Lung (tissue), 12 donors: ENCODE results near the gene PHIP. TPM values are rescaled to one million over a fixed set of nuclear protein-coding genes. Genes with fewer than 3 reads are reported as not detected.

Source experiments
- ATAC-seq: fragments of 200-7000 bp; cut with Tn5 transposase; one replicate; pipeline ENCODE4 v1.9.1; 2020; ENCODE audit warnings: moderate number of reproducible peaks; ENCODE audit not compliant: insufficient read depth, low FRiP score
- DNase-seq, 3 donors: peaks; one replicate each; pipeline ENCODE4 v3.0.0-alpha.2; 2013 to 2017
- H3K27ac ChIP-seq, 2 donors: one replicate each; pipeline ENCODE4 v1.5.1; 2013; ENCODE audit warnings: mild to moderate bottlenecking in 2 of 2, moderate library complexity in 2 of 2, control low read depth in 1 of 2, inconsistent platforms in 1 of 2, low read depth in 1 of 2, low read length in 1 of 2
- H3K27me3 ChIP-seq, 3 donors: one replicate each; pipeline ENCODE4 v1.5.1; 2013; ENCODE audit warnings: low read length in 2 of 3; ENCODE audit not compliant: control insufficient read depth in 3 of 3, insufficient read depth in 3 of 3
- H3K36me3 ChIP-seq, 4 donors: one replicate each; pipeline ENCODE4 v1.5.1; 2013; ENCODE audit warnings: low read length in 4 of 4, mild to moderate bottlenecking in 1 of 4, moderate library complexity in 1 of 4; ENCODE audit not compliant: control insufficient read depth in 4 of 4, insufficient read depth in 4 of 4
- H3K4me1 ChIP-seq, 5 donors: one replicate each; pipeline ENCODE4 v1.5.1; 2013; ENCODE audit warnings: low read length in 5 of 5, mild to moderate bottlenecking in 2 of 5, moderate library complexity in 1 of 5; ENCODE audit not compliant: control insufficient read depth in 5 of 5, insufficient read depth in 5 of 5
- H3K4me3 ChIP-seq: one replicate; pipeline ENCODE4 v1.5.1; 2013; ENCODE audit warnings: mild to moderate bottlenecking, control low read depth, moderate library complexity
- H3K9ac ChIP-seq, 2 donors: one replicate each; pipeline ENCODE4 v1.5.1; 2013; ENCODE audit warnings: low read length in 2 of 2, control low read depth in 1 of 2; ENCODE audit not compliant: insufficient read depth in 1 of 2
- H3K9me3 ChIP-seq, 4 donors: one replicate each; pipeline ENCODE4 v1.5.1; 2013; ENCODE audit warnings: low read length in 3 of 4, mild to moderate bottlenecking in 1 of 4, moderate library complexity in 1 of 4; ENCODE audit not compliant: control insufficient read depth in 4 of 4, insufficient read depth in 3 of 4
- CTCF ChIP-seq: IDR thresholded peaks from 2 replicates; pipeline ENCODE4 v1.5.1; 2012; ENCODE audit warnings: mild to moderate bottlenecking; ENCODE audit errors: control extremely low read depth, extremely low read depth
- WGBS, 2 donors: extraction: QIAGEN DNeasy Blood & Tissue Kit; methylation state at CpG; one replicate each; pipeline ENCODE4 v1.1.7; 2013; 5-methylcytosine and 5-hydroxymethylcytosine counted together
- polyA plus RNA-seq, 2 donors: library from polyadenylated mRNA; stranded (reverse); fragments of 200-250 nt; gene quantifications; one replicate each; pipeline ENCODE4 v1.2.1, GENCODE V29; 2013
- total RNA-seq, 2 donors: library from RNA; depleted of rRNA in 1 of 2; stranded (reverse); fragments of >200 nt in 1 of 2; gene quantifications; one replicate each; pipeline ENCODE4 v1.2.1, GENCODE V29; 2014 to 2021
- donor health status: control.
- donor health status: control.
- donor health status: Bipolar disorder and iron deficiency.
- donor health status: healthy.
- donor health status: DM: yes; HTN: yes; CAD: no.

The PHIP gene
- total and polyA plus RNA-seq, 4 donors, result 7.0 to 125 (median 19.1) TPM

DNA sequence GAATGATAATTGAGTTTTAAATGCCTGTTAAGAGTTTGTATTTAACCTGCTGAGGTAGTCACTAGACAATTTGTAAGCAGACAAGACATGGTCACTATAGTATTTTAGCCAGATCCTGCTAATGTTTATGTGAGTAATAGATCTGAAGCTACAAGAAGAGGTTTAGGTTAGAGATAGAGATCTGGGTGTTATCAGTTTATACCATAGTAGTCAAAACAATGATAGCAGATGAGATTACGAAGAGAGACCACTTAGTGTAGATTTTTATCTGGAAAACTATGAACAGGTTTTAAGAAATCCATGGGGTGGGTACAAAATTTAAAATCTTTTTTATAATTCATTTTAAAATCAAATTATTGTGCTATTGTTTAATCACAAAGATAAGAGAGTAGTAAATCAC, 47.5 kb downstream of the PHIP start:
- Histone ChIP-seq H3K27me3 (no peaks in the 10 kb centered on the region), H3K36me3 (peaks cover 2 to 16% (median 8%) of the 10 kb centered on the region in 4 donors), H3K9ac (no peak overlapping the region), H3K27ac (no peak overlapping the region), H3K4me1 (peaks cover 0 to 12% (median 4%) of the 10 kb centered on the region in 5 donors), H3K4me3 (no peak overlapping the region), H3K9me3 (no peaks in the 10 kb centered on the region)
- WGBS, 2 donors, result 80 to 83% methylated on average over 1 of the region's 1 CpG
- ATAC-seq (no peak), DNase-seq (no peak)
- no peak for TF ChIP-seq CTCF

DNA sequence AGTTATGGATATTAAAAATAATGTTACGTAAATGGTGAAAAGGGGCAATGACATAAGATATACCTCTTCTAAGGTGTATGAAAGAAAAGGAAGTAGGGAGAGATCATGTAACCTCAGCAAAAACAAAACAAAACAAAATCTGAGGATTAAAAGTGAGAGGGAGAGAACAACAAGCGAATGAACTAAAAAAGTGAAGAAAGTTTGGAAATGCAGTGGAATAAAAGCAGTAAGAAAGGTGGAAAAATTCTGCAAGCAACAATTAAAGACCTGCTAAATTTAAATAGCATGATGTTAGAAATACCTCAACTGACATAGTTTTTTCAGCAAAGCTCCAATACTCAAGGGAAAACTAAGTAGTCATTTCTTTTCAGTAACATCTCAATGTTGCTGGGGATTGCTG, 48.0 kb downstream of the PHIP start:
- WGBS, 2 donors, result 96 to 99% methylated on average over 2 of the region's 2 CpGs
- Histone ChIP-seq H3K4me3 (no peak overlapping the region), H3K27me3 (no peaks in the 10 kb centered on the region), H3K9me3 (no peaks in the 10 kb centered on the region), H3K9ac (no peak overlapping the region), H3K36me3 (peaks cover 2 to 15% (median 7%) of the 10 kb centered on the region in 4 donors), H3K4me1 (peaks cover 0 to 10% (median 4%) of the 10 kb centered on the region in 5 donors), H3K27ac (no peak overlapping the region)
- TF ChIP-seq CTCF, result no peak
- ATAC-seq, result no peak
- DNase-seq, result no peak

GRCh38 chr6:79028641-79029314, 49.3 kb downstream of the PHIP start:
- ATAC-seq, result no peak
- H3K36me3 ChIP-seq, result peaks cover 2 to 14% (median 6%) of the 10 kb centered on the region in 4 donors
- TF ChIP-seq CTCF, result no peak
- H3K9ac ChIP-seq, result no peak overlapping the region
- no peaks in the 10 kb centered on the region for H3K27me3 ChIP-seq
- H3K27ac ChIP-seq, result no peak overlapping the region
- H3K4me3 ChIP-seq, result no peak overlapping the region
- no peaks in the 10 kb centered on the region for H3K9me3 ChIP-seq
- no peak for DNase-seq
- WGBS, 2 donors, result 99 to 100% methylated on average over 1 of the region's 1 CpG
- peaks cover 0 to 7% (median 4%) of the 10 kb centered on the region in 5 donors for H3K4me1 ChIP-seq

- no peaks in the 10 kb centered on the region for H3K9me3 ChIP-seq
- H3K4me3 ChIP-seq, result no peak overlapping the region
- no peak for TF ChIP-seq CTCF
- H3K4me1 ChIP-seq, result no peaks in the 10 kb centered on the region
- ATAC-seq (no peak), DNase-seq (no peak)
- H3K27me3 ChIP-seq, result no peaks in the 10 kb centered on the region
- H3K27ac ChIP-seq, result no peak overlapping the region
- peaks cover 3 to 32% (median 17%) of the 10 kb centered on the region in 4 donors for H3K36me3 ChIP-seq
- no peak overlapping the region for H3K9ac ChIP-seq
Measured at GRCh38 chr6:79011940-79012339, 66.1 kb downstream of the PHIP start.
